ENCODE results near the gene RETN. TPM values are rescaled to one million over a fixed set of nuclear protein-coding genes. Genes with fewer than 3 reads are reported as not detected.

RETN gene
- polyA plus RNA-seq, 3 donors = 42.1 to 119 (median 60.0) TPM

DNA sequence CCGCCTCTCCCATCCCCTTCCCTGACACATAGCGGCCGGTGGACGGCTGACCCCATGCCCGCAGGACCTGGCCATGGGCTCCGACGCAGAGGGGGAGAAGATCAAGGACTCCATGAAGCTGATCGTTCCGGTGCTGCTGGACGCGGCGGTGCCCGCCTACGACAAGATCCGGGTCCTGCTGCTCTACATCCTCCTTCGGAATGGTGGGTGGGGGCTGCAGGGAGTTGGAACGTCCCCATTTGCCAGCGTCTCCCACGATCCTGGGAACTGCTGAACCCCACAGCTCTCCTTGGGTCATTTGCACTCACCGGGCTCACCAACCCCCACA lies 24.3 kb upstream of the RETN start:
- Histone ChIP-seq H2AFZ (ENCODE audit: insufficient read depth, low read depth, low read length, poor library complexity, severe bottlenecking) (no peak overlapping the region), H3K4me2 (replicated peaks; ENCODE audit: extremely low read depth, low read length, poor library complexity, severe bottlenecking) (peak overlapping the region; percentile 86), H4K20me1 (ENCODE audit: insufficient read depth, low read length) (peaks cover 57% of the 10 kb centered on the region), H3K27ac (ENCODE audit: low read depth in 1 of 2, low read length in 2 of 2) (peak overlapping the region; percentile 73 to 87), H3K9me3 (replicated peaks in 1 of 2; ENCODE audit: control insufficient read depth in 1 of 2, insufficient read depth in 1 of 2, low read length in 2 of 2) (no peaks in the 10 kb centered on the region), H3K4me3 (replicated peaks in 1 of 3; ENCODE audit: low read depth in 2 of 3, low read length in 3 of 3) (peak overlapping the region in 1 of 3 experiments; percentile 75), H3K36me3 (replicated peaks in 1 of 2; ENCODE audit: control insufficient read depth in 1 of 2, insufficient read depth in 2 of 2, low read length in 2 of 2) (peaks cover 49 to 75% of the 10 kb centered on the region in 2 donors), H3K27me3 (ENCODE audit: control insufficient read depth in 2 of 2, insufficient read depth in 2 of 2, low read length in 2 of 2) (no peaks in the 10 kb centered on the region), H3K79me2 (ENCODE audit: insufficient read depth, low read length) (peaks cover 70% of the 10 kb centered on the region), H3K4me1 (ENCODE audit: control insufficient read depth in 1 of 2, insufficient read depth in 2 of 2, low read length in 2 of 2) (peaks cover 51 to 66% of the 10 kb centered on the region in 2 donors), H3K9ac (ENCODE audit: insufficient read depth, low read length, poor library complexity, severe bottlenecking) (peak overlapping the region; percentile 25)
- WGBS (ENCODE audit: insufficient coverage) = 97% methylated on average over 7 of the region's 20 CpGs
- peaks cover 0 to 2% (median 0%) of the 10 kb centered on the region in 7 donors for H3K9me3 Mint-ChIP-seq
- peaks cover 49 to 76% of the 10 kb centered on the region in 2 donors for H3K36me3 Mint-ChIP-seq
- H3K27me3 Mint-ChIP-seq (ENCODE audit: low read depth in 3 of 3) = peaks cover 0 to 1% (median 0%) of the 10 kb centered on the region in 3 donors
- H3K4me1 Mint-ChIP-seq = peaks cover 47% of the 10 kb centered on the region
- H3K27ac Mint-ChIP-seq = peak overlapping the region; percentile 87 to 98 (median 93)
- no peak for DNase-seq
- TF ChIP-seq, protein P1, sequence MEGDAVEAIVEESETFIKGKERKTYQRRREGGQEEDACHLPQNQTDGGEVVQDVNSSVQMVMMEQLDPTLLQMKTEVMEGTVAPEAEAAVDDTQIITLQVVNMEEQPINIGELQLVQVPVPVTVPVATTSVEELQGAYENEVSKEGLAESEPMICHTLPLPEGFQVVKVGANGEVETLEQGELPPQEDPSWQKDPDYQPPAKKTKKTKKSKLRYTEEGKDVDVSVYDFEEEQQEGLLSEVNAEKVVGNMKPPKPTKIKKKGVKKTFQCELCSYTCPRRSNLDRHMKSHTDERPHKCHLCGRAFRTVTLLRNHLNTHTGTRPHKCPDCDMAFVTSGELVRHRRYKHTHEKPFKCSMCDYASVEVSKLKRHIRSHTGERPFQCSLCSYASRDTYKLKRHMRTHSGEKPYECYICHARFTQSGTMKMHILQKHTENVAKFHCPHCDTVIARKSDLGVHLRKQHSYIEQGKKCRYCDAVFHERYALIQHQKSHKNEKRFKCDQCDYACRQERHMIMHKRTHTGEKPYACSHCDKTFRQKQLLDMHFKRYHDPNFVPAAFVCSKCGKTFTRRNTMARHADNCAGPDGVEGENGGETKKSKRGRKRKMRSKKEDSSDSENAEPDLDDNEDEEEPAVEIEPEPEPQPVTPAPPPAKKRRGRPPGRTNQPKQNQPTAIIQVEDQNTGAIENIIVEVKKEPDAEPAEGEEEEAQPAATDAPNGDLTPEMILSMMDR (IDR thresholded peaks at IDR 0.05) = no peak
- no peak overlapping the region for H3K4me3 Mint-ChIP-seq
- intact Hi-C loops (cut with micrococcal nuclease) = no loop called here

DNA sequence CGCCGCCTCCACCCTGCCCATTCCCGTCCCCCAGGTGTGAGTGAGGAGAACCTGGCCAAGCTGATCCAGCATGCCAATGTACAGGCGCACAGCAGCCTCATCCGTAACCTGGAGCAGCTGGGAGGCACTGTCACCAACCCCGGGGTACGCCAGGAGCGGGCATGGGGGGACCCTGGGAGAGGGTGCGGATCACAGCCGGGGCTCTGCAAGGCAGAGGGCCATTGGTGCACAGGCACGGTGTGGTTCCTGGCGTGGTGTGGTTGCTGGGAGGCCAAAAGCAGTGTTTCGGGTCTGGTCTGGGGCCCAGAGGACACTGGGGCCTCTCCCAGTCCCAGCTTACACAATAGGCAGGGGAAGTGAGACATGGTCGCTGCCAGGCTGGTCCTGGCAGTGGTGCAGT lies 23.7 kb upstream of the RETN start:
- peaks cover 41% of the 10 kb centered on the region for H3K4me1 Mint-ChIP-seq
- Histone ChIP-seq H2AFZ (ENCODE audit: insufficient read depth, low read depth, low read length, poor library complexity, severe bottlenecking) (no peak overlapping the region), H3K4me2 (replicated peaks; ENCODE audit: extremely low read depth, low read length, poor library complexity, severe bottlenecking) (peak overlapping the region; percentile 86), H3K9ac (ENCODE audit: insufficient read depth, low read length, poor library complexity, severe bottlenecking) (peak overlapping the region; percentile 61), H3K9me3 (replicated peaks in 1 of 2; ENCODE audit: control insufficient read depth in 1 of 2, insufficient read depth in 1 of 2, low read length in 2 of 2) (no peaks in the 10 kb centered on the region), H3K27ac (ENCODE audit: low read depth in 1 of 2, low read length in 2 of 2) (peak overlapping the region; percentile 73 to 87), H4K20me1 (ENCODE audit: insufficient read depth, low read length) (peaks cover 51% of the 10 kb centered on the region), H3K4me1 (ENCODE audit: control insufficient read depth in 1 of 2, insufficient read depth in 2 of 2, low read length in 2 of 2) (peaks cover 46 to 60% of the 10 kb centered on the region in 2 donors), H3K79me2 (ENCODE audit: insufficient read depth, low read length) (peaks cover 64% of the 10 kb centered on the region), H3K4me3 (replicated peaks in 1 of 3; ENCODE audit: low read depth in 2 of 3, low read length in 3 of 3) (peak overlapping the region in 2 of 3 experiments; percentile 51 to 75), H3K27me3 (ENCODE audit: control insufficient read depth in 2 of 2, insufficient read depth in 2 of 2, low read length in 2 of 2) (no peaks in the 10 kb centered on the region), H3K36me3 (replicated peaks in 1 of 2; ENCODE audit: control insufficient read depth in 1 of 2, insufficient read depth in 2 of 2, low read length in 2 of 2) (peaks cover 43 to 68% of the 10 kb centered on the region in 2 donors)
- peak overlapping the region; percentile 71 to 94 for H3K4me3 Mint-ChIP-seq
- peaks cover 42 to 70% of the 10 kb centered on the region in 2 donors for H3K36me3 Mint-ChIP-seq
- H3K9me3 Mint-ChIP-seq = peaks cover 0 to 2% (median 0%) of the 10 kb centered on the region in 7 donors
- peak overlapping the region; percentile 88 to 98 (median 93) for H3K27ac Mint-ChIP-seq
- H3K27me3 Mint-ChIP-seq (ENCODE audit: low read depth in 3 of 3) = no peaks in the 10 kb centered on the region
- peak; percentile 63 to 77 (median 69) for DNase-seq
- TF ChIP-seq, protein P1 (IDR thresholded peaks at IDR 0.05) = no peak
- intact Hi-C loops (cut with micrococcal nuclease) = loop anchor here in 1 of 2 donors (5.0 kb wide), 1 partner anchor 37 kb away; the partner anchor contains the start of gene TRAPPC5
- WGBS (ENCODE audit: insufficient coverage) = 38% methylated on average over 9 of the region's 14 CpGs
